Panc1 (cell line): ENCODE results near the gene BECN2.
"Not testable (repeated sequence)": the region's sequence is repeated elsewhere in the genome, so short reads cannot be mapped to it uniquely, and the experiment has no call there.

Experiments
- CTCF ChIP-seq: fragments of 450-650 bp; IDR thresholded peaks from 2 replicates; pipeline ENCODE4 v1.5.1; 2017; ENCODE audit warnings: mild to moderate bottlenecking
- POLR2AphosphoS5 ChIP-seq: IDR thresholded peaks from 2 replicates; pipeline ENCODE4 v1.6.1; 2012; ENCODE audit warnings: mild to moderate bottlenecking, low read depth, low read length, moderate library complexity
- REST ChIP-seq, 2 experiments: IDR thresholded peaks; 2 replicates each; pipeline ENCODE4 v1.6.1; 2011 to 2012; ENCODE audit warnings: low read depth in 2 of 2, control low read depth in 1 of 2, low read length in 1 of 2, mild to moderate bottlenecking in 1 of 2, moderate library complexity in 1 of 2; ENCODE audit not compliant: insufficient read depth in 1 of 2
- SIN3A ChIP-seq: IDR thresholded peaks from 2 replicates; pipeline ENCODE4 v1.6.1; 2012; ENCODE audit warnings: low read depth, mild to moderate bottlenecking, low read length, moderate library complexity, borderline replicate concordance; ENCODE audit not compliant: insufficient read depth
- TCF7L2 ChIP-seq: IDR thresholded peaks from 2 replicates; pipeline ENCODE4 v1.6.1; 2011; ENCODE audit warnings: mild to moderate bottlenecking, low read depth, low read length, inconsistent platforms

GRCh38 chr1:241988389-241988930, 30.9 kb downstream of the BECN2 start:
- not testable (repeated sequence) for TF ChIP-seq CTCF; TCF7L2; POLR2AphosphoS5; SIN3A; REST (IDR thresholded peaks at IDR 0.05; ENCODE audit: insufficient read depth in 1 of 2, low read depth in 2 of 2, low read length in 1 of 2)
